Common myeloid progenitor, CD34-positive (primary cell): ENCODE results near the gene SMAD7.
A peak's percentile ranks its signal among the peaks of the same experiment; 100 is the strongest.

ENCODE experiments used
- CTCF ChIA-PET: fragments of 350-600 bp; sonication (Branson Sonifier 250); formaldehyde crosslinking; loops from one replicate; lab custom pipeline; 2021; ENCODE audit warnings: antibody characterized with exemption; lab: Charles Lee
- POLR2A ChIA-PET: fragments of 350-600 bp; sonication (Branson Sonifier 250); formaldehyde crosslinking; loops from one replicate; lab custom pipeline; 2021; ENCODE audit warnings: antibody characterized with exemption; lab: Charles Lee
- DNase-seq, 3 donors: peaks; one replicate each; pipeline versions ENCODE4 v3.0.0 to v3.0.0-alpha.2; 2013
- H3K27ac ChIP-seq, 2 experiments: 1 replicate in 1 of 2; 2 replicates in 1 of 2; pipeline ENCODE4 v1.7.0; 2013; ENCODE audit warnings: inconsistent platforms in 2 of 2, low read length in 2 of 2, mild to moderate bottlenecking in 2 of 2, low read depth in 1 of 2, moderate library complexity in 1 of 2; ENCODE audit not compliant: severe bottlenecking in 2 of 2, insufficient read depth in 1 of 2, poor library complexity in 1 of 2
- H3K27me3 ChIP-seq, 5 experiments: replicated peaks in 2 of 5; 1 replicate in 3 of 5; 2 replicates in 2 of 5; pipeline versions ENCODE4 v1.6.1 to v1.7.0; 2013; ENCODE audit warnings: low read length in 4 of 5, mild to moderate bottlenecking in 2 of 5, moderate library complexity in 2 of 5, inconsistent platforms in 1 of 5; ENCODE audit not compliant: insufficient read depth in 5 of 5, control insufficient read depth in 4 of 5
- H3K36me3 ChIP-seq, 4 experiments: 1 replicate in 2 of 4; 2 replicates in 2 of 4; pipeline versions ENCODE4 v1.6.1 to v1.7.0; 2013; ENCODE audit warnings: low read length in 3 of 4, control low read depth in 1 of 4, mild to moderate bottlenecking in 1 of 4; ENCODE audit not compliant: control insufficient read depth in 4 of 4, insufficient read depth in 4 of 4
- H3K4me1 ChIP-seq, 4 experiments: 1 replicate in 3 of 4; 2 replicates in 1 of 4; pipeline versions ENCODE4 v1.6.1 to v1.7.1; 2013; ENCODE audit warnings: low read length in 3 of 4, mild to moderate bottlenecking in 3 of 4, control low read depth in 1 of 4, inconsistent platforms in 1 of 4, moderate library complexity in 1 of 4; ENCODE audit not compliant: control insufficient read depth in 4 of 4, insufficient read depth in 4 of 4; ENCODE audit errors: control extremely low read depth in 1 of 4
- H3K4me3 ChIP-seq, 7 experiments: 1 replicate in 4 of 7; 2 replicates in 3 of 7; pipeline versions ENCODE4 v1.5.1 to v1.7.0; 2013; ENCODE audit warnings: mild to moderate bottlenecking in 7 of 7, low read length in 6 of 7, moderate library complexity in 6 of 7, inconsistent platforms in 2 of 7, low read depth in 2 of 7, control low read depth in 1 of 7; ENCODE audit not compliant: insufficient read depth in 4 of 7, control insufficient read depth in 1 of 7; ENCODE audit errors: extremely low read depth in 1 of 7
- H3K9me3 ChIP-seq, 5 experiments: 1 replicate in 4 of 5; 2 replicates in 1 of 5; pipeline versions ENCODE4 v1.6.1 to v1.7.1; 2013; ENCODE audit warnings: low read length in 4 of 5, mild to moderate bottlenecking in 2 of 5, inconsistent platforms in 1 of 5, low read depth in 1 of 5, moderate library complexity in 1 of 5; ENCODE audit not compliant: control insufficient read depth in 4 of 5, insufficient read depth in 2 of 5; ENCODE audit errors: control extremely low read depth in 1 of 5
- WGBS: methylation state at CpG from one replicate; pipeline ENCODE4 v1.1.5; 2013; ENCODE audit not compliant: insufficient coverage; 5-methylcytosine and 5-hydroxymethylcytosine counted together

SMAD7 gene

GRCh38 chr18:48955830-48956261 lies 5.1 kb upstream of the SMAD7 start:
- H3K4me3 ChIP-seq, result no peak overlapping the region
- DNase-seq, result peak in 1 of 3 donors; percentile 22
- no peaks in the 10 kb centered on the region for H3K9me3 ChIP-seq
- peaks cover 0 to 31% (median 19%) of the 10 kb centered on the region in 4 experiments for H3K4me1 ChIP-seq
- no peaks in the 10 kb centered on the region for H3K36me3 ChIP-seq
- CTCF ChIA-PET, result interaction anchor here (1.0 to 3.1 kb wide), 5 partner anchors 12 to 86 kb away, joined by 3 to 10 read pairs (median 3); no protein-coding TSS in a partner anchor
- H3K27me3 ChIP-seq, result peaks cover 0 to 5% (median under 1%) of the 10 kb centered on the region in 5 experiments
- H3K27ac ChIP-seq, result no peak overlapping the region
- 64% methylated on average over 6 of the region's 7 CpGs for WGBS
- POLR2A ChIA-PET, result no interaction called here

GRCh38 chr18:48954886-48955819 lies 4.4 kb upstream of the SMAD7 start:
- CTCF ChIA-PET, result interaction anchor here (0.6 to 3.1 kb wide), 7 partner anchors 8 to 86 kb away, joined by 3 to 10 read pairs (median 3); no protein-coding TSS in a partner anchor
- POLR2A ChIA-PET, result no interaction called here

GRCh38 chr18:48953104-48953706 lies 2.4 kb upstream of the SMAD7 start:
- Histone ChIP-seq H3K36me3 (no peaks in the 10 kb centered on the region), H3K4me3 (peak overlapping the region; percentile 38 to 83 (median 71)), H3K27me3 (peaks cover 0 to 31% (median 18%) of the 10 kb centered on the region in 5 experiments), H3K27ac (no peak overlapping the region), H3K4me1 (peaks cover 3 to 57% (median 44%) of the 10 kb centered on the region in 4 experiments), H3K9me3 (no peaks in the 10 kb centered on the region)
- DNase-seq, result no peak
- WGBS, result 71% methylated on average over 14 of the region's 19 CpGs
- CTCF ChIA-PET, result interaction anchor here (0.7 to 1.9 kb wide), 16 partner anchors 9 to 209 kb away, joined by 3 to 9 read pairs (median 4); no protein-coding TSS in a partner anchor
- POLR2A ChIA-PET, result interaction anchor here (0.7 to 2.7 kb wide), 14 partner anchors 10 to 206 kb away, joined by 3 to 14 read pairs (median 7); no protein-coding TSS in a partner anchor

More at GRCh38 chr18:48954886-48955819, 4.4 kb upstream of the SMAD7 start:
- DNase-seq, result no peak
- WGBS, result 100% methylated on average over 9 of the region's 14 CpGs
- no peaks in the 10 kb centered on the region for H3K9me3 ChIP-seq
- no peak overlapping the region for H3K4me3 ChIP-seq
- peaks cover 0 to 37% (median 25%) of the 10 kb centered on the region in 4 experiments for H3K4me1 ChIP-seq
- no peaks in the 10 kb centered on the region for H3K36me3 ChIP-seq
- peaks cover 0 to 12% (median 6%) of the 10 kb centered on the region in 5 experiments for H3K27me3 ChIP-seq
- no peak overlapping the region for H3K27ac ChIP-seq

GRCh38 chr18:48952287-48953103 lies 1.7 kb upstream of the SMAD7 start:
- ChIA-PET CTCF (interaction anchor here (0.6 to 1.9 kb wide), 18 partner anchors 10 to 415 kb away, joined by 3 to 9 read pairs (median 3); no protein-coding TSS in a partner anchor), POLR2A (interaction anchor here (0.6 to 2.7 kb wide), 22 partner anchors 11 to 253 kb away, joined by 3 to 14 read pairs (median 6); no protein-coding TSS in a partner anchor)
- H3K4me1 ChIP-seq, result peaks cover 9 to 64% (median 49%) of the 10 kb centered on the region in 4 experiments
- H3K27me3 ChIP-seq, result peaks cover 0 to 38% (median 24%) of the 10 kb centered on the region in 5 experiments
- WGBS, result under 1% methylated on average over 55 of the region's 67 CpGs
- H3K27ac ChIP-seq, result peak overlapping the region in 1 of 2 experiments; percentile 68
- DNase-seq, result peak; percentile 49 to 71 (median 57)
- H3K36me3 ChIP-seq, result no peaks in the 10 kb centered on the region
- no peaks in the 10 kb centered on the region for H3K9me3 ChIP-seq
- H3K4me3 ChIP-seq, result peak overlapping the region; percentile 38 to 83 (median 71)

GRCh38 chr18:48951448-48952286 lies 902 bp upstream of the SMAD7 start:
- WGBS, result under 1% methylated on average over 59 of the region's 106 CpGs
- Histone ChIP-seq H3K4me1 (peaks cover 9 to 67% (median 49%) of the 10 kb centered on the region in 4 experiments), H3K27ac (peak overlapping the region in 1 of 2 experiments; percentile 68), H3K36me3 (no peaks in the 10 kb centered on the region), H3K9me3 (no peaks in the 10 kb centered on the region), H3K27me3 (peaks cover 0 to 46% (median 28%) of the 10 kb centered on the region in 5 experiments), H3K4me3 (peak overlapping the region; percentile 27 to 83 (median 72))
- CTCF ChIA-PET, result interaction anchor here (0.6 to 1.9 kb wide), 15 partner anchors 11 to 414 kb away, joined by 3 to 9 read pairs (median 3); no protein-coding TSS in a partner anchor
- POLR2A ChIA-PET, result interaction anchor here (0.6 to 2.7 kb wide), 23 partner anchors 11 to 252 kb away, joined by 3 to 14 read pairs (median 5); no protein-coding TSS in a partner anchor
- DNase-seq, result peak; percentile 76 to 87 (median 81)
